HepG2 (cell line): ENCODE data around the gene R3HDM4. TPM values are rescaled to one million over a fixed set of nuclear protein-coding genes. Genes with fewer than 3 reads are reported as not detected.

Source experiments
- ATAD3A ChIP-seq: sonication (generic); formaldehyde crosslinking; IDR thresholded peaks from 2 replicates; pipeline ENCODE4 v1.4.0; 2020; ENCODE audit warnings: missing genetic modification reagents
- HOXA9 ChIP-seq: sonication (generic); formaldehyde crosslinking; IDR thresholded peaks from 2 replicates; pipeline ENCODE4 v1.8.1; 2022; ENCODE audit warnings: missing genetic modification reagents, mild to moderate bottlenecking, moderate library complexity, borderline replicate concordance
- PHF5A ChIP-seq: IDR thresholded peaks from one replicate; pipeline ENCODE4 v1.6.1; 2018; ENCODE audit warnings: low read depth, missing genetic modification reagents; ENCODE audit not compliant: unreplicated experiment
- RORA ChIP-seq: sonication (generic); formaldehyde crosslinking; IDR thresholded peaks from 2 replicates; pipeline ENCODE4 v1.5.0; 2020; ENCODE audit warnings: mild to moderate bottlenecking, missing genetic modification reagents, moderate library complexity
- ZFP90 ChIP-seq: sonication (generic); formaldehyde crosslinking; IDR thresholded peaks from 2 replicates; pipeline ENCODE4 v1.8.0; 2022; ENCODE audit warnings: missing genetic modification reagents, mild to moderate bottlenecking, inconsistent platforms, borderline replicate concordance
- ZNF577 ChIP-seq: sonication (generic); formaldehyde crosslinking; IDR thresholded peaks from 2 replicates; pipeline ENCODE4 v1.4.0; 2020; ENCODE audit warnings: mild to moderate bottlenecking, low read depth, missing genetic modification reagents, borderline replicate concordance
- polyA plus RNA-seq, 8 experiments: library from polyadenylated mRNA; depleted of rRNA in 3 of 8; stranded (reverse) in 7 of 8; unstranded in 1 of 8; fragments of >200 nt; fragmentation: Illumina TruSeq in 4 of 8; extraction: Trizol in 4 of 8; gene quantifications; 2 replicates each; pipeline versions ENCODE4 v1.2.1 to v1.2.3, GENCODE V29; 2011 to 2016; ENCODE audit warnings: low read depth in 4 of 8, missing spikeins in 1 of 8, mixed read lengths in 1 of 8; ENCODE audit not compliant: insufficient read depth in 1 of 8
- total RNA-seq, 5 experiments: library from RNA; depleted of rRNA; stranded (reverse); fragments of >200 nt; fragmentation: Illumina TruSeq; extraction: Trizol; gene quantifications; 2 replicates each; pipeline ENCODE4 v1.2.3, GENCODE V29; 2016; ENCODE audit warnings: low read depth in 1 of 5
- TF ChIP-seq, protein P1 (sequence below): sonication (generic); formaldehyde crosslinking; IDR thresholded peaks from 2 replicates; pipeline ENCODE4 v1.4.0; 2020; ENCODE audit warnings: missing genetic modification reagents, borderline replicate concordance
- TF ChIP-seq, protein P2 (sequence below): sonication (generic); formaldehyde crosslinking; IDR thresholded peaks from 2 replicates; pipeline ENCODE4 v1.5.1; 2020; ENCODE audit warnings: mild to moderate bottlenecking, missing genetic modification reagents
- TF ChIP-seq, protein P3 (sequence below): sonication (generic); formaldehyde crosslinking; IDR thresholded peaks from 2 replicates; pipeline ENCODE4 v1.4.0; 2020; ENCODE audit warnings: missing genetic modification reagents, borderline replicate concordance
- TF ChIP-seq, protein P4 (sequence below): sonication (generic); formaldehyde crosslinking; IDR thresholded peaks from 2 replicates; pipeline ENCODE4 v1.5.0; 2020; ENCODE audit warnings: mild to moderate bottlenecking, missing genetic modification reagents

R3HDM4 gene
- total and polyA plus RNA-seq, 2 of the 13 experiments (the other 11 are each of a cell fraction or from before 2014, with no cell fraction given): 26.2 to 26.9 TPM

DNA sequence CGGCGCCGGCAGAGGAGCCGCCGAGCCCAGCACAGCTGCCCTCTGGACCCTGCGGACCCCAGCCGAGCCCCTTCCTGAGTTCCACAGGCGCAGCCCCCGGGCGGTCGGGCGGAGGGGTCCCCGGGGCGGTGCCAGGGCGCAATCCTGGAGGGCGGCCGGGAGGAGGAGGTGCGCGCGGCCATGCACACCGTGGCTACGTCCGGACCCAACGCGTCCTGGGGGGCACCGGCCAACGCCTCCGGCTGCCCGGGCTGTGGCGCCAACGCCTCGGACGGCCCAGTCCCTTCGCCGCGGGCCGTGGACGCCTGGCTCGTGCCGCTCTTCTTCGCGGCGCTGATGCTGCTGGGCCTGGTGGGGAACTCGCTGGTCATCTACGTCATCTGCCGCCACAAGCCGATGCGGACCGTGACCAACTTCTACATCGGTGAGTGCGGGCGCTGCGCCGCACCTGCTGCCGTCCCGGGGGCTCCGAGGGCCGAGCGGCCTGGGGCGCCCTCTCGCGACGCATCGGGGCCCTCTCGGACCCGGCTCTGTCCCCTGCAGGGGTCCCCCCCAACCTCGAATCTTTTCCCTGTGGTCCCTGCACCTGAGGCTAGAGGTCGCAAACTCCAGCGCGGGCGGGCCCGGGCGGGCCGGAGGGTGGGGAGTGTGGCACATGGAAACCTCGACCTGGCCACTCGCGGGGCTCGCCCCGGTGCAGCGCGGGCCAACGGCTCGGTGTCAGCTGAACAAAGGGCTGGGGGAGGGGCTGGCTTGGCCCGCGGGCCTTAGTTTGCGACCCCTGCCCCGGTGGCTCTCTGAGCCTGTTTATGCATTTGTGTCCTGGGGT lies 4.5 kb upstream of the R3HDM4 start, which contains the start of gene KISS1R (continued):
- TF ChIP-seq, protein P1, sequence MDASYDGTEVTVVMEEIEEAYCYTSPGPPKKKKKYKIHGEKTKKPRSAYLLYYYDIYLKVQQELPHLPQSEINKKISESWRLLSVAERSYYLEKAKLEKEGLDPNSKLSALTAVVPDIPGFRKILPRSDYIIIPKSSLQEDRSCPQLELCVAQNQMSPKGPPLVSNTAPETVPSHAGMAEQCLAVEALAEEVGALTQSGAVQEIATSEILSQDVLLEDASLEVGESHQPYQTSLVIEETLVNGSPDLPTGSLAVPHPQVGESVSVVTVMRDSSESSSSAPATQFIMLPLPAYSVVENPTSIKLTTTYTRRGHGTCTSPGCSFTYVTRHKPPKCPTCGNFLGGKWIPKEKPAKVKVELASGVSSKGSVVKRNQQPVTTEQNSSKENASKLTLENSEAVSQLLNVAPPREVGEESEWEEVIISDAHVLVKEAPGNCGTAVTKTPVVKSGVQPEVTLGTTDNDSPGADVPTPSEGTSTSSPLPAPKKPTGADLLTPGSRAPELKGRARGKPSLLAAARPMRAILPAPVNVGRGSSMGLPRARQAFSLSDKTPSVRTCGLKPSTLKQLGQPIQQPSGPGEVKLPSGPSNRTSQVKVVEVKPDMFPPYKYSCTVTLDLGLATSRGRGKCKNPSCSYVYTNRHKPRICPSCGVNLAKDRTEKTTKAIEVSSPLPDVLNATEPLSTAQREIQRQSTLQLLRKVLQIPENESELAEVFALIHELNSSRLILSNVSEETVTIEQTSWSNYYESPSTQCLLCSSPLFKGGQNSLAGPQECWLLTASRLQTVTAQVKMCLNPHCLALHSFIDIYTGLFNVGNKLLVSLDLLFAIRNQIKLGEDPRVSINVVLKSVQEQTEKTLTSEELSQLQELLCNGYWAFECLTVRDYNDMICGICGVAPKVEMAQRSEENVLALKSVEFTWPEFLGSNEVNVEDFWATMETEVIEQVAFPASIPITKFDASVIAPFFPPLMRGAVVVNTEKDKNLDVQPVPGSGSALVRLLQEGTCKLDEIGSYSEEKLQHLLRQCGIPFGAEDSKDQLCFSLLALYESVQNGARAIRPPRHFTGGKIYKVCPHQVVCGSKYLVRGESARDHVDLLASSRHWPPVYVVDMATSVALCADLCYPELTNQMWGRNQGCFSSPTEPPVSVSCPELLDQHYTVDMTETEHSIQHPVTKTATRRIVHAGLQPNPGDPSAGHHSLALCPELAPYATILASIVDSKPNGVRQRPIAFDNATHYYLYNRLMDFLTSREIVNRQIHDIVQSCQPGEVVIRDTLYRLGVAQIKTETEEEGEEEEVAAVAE (CRISPR knock-in tag): peak; percentile 23; the same call in 1 of the 2 replicates
- TF ChIP-seq ZNF577 (CRISPR knock-in tag) (no peak), RORA (CRISPR knock-in tag) (no peak), PHF5A (CRISPR knock-in tag) (peak; percentile 77), ATAD3A (CRISPR knock-in tag) (no peak), HOXA9 (CRISPR knock-in tag) (no peak), ZFP90 (peak; percentile 46; the same call in 1 of the 2 replicates)
- TF ChIP-seq, protein P2, sequence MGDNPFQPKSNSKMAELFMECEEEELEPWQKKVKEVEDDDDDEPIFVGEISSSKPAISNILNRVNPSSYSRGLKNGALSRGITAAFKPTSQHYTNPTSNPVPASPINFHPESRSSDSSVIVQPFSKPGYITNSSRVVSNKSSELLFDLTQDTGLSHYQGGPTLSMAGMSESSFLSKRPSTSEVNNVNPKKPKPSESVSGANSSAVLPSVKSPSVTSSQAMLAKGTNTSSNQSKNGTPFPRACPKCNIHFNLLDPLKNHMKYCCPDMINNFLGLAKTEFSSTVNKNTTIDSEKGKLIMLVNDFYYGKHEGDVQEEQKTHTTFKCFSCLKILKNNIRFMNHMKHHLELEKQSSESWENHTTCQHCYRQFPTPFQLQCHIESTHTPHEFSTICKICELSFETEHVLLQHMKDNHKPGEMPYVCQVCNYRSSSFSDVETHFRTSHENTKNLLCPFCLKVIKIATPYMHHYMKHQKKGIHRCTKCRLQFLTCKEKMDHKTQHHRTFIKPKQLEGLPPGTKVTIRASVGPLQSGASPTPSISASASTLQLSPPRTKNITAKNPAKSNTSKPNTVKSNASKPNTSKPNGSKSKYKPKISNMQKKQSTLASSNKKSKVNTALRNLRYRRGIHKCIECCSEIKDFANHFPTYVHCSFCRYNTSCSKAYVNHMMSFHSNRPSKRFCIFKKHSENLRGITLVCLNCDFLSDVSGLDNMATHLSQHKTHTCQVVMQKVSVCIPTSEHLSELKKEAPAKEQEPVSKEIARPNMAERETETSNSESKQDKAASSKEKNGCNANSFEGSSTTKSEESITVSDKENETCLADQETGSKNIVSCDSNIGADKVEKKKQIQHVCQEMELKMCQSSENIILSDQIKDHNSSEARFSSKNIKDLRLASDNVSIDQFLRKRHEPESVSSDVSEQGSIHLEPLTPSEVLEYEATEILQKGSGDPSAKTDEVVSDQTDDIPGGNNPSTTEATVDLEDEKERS (CRISPR knock-in tag): no peak
- TF ChIP-seq, protein P3, sequence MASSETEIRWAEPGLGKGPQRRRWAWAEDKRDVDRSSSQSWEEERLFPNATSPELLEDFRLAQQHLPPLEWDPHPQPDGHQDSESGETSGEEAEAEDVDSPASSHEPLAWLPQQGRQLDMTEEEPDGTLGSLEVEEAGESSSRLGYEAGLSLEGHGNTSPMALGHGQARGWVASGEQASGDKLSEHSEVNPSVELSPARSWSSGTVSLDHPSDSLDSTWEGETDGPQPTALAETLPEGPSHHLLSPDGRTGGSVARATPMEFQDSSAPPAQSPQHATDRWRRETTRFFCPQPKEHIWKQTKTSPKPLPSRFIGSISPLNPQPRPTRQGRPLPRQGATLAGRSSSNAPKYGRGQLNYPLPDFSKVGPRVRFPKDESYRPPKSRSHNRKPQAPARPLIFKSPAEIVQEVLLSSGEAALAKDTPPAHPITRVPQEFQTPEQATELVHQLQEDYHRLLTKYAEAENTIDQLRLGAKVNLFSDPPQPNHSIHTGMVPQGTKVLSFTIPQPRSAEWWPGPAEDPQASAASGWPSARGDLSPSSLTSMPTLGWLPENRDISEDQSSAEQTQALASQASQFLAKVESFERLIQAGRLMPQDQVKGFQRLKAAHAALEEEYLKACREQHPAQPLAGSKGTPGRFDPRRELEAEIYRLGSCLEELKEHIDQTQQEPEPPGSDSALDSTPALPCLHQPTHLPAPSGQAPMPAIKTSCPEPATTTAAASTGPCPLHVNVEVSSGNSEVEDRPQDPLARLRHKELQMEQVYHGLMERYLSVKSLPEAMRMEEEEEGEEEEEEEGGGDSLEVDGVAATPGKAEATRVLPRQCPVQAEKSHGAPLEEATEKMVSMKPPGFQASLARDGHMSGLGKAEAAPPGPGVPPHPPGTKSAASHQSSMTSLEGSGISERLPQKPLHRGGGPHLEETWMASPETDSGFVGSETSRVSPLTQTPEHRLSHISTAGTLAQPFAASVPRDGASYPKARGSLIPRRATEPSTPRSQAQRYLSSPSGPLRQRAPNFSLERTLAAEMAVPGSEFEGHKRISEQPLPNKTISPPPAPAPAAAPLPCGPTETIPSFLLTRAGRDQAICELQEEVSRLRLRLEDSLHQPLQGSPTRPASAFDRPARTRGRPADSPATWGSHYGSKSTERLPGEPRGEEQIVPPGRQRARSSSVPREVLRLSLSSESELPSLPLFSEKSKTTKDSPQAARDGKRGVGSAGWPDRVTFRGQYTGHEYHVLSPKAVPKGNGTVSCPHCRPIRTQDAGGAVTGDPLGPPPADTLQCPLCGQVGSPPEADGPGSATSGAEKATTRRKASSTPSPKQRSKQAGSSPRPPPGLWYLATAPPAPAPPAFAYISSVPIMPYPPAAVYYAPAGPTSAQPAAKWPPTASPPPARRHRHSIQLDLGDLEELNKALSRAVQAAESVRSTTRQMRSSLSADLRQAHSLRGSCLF (CRISPR knock-in tag): no peak
- TF ChIP-seq, protein P4, sequence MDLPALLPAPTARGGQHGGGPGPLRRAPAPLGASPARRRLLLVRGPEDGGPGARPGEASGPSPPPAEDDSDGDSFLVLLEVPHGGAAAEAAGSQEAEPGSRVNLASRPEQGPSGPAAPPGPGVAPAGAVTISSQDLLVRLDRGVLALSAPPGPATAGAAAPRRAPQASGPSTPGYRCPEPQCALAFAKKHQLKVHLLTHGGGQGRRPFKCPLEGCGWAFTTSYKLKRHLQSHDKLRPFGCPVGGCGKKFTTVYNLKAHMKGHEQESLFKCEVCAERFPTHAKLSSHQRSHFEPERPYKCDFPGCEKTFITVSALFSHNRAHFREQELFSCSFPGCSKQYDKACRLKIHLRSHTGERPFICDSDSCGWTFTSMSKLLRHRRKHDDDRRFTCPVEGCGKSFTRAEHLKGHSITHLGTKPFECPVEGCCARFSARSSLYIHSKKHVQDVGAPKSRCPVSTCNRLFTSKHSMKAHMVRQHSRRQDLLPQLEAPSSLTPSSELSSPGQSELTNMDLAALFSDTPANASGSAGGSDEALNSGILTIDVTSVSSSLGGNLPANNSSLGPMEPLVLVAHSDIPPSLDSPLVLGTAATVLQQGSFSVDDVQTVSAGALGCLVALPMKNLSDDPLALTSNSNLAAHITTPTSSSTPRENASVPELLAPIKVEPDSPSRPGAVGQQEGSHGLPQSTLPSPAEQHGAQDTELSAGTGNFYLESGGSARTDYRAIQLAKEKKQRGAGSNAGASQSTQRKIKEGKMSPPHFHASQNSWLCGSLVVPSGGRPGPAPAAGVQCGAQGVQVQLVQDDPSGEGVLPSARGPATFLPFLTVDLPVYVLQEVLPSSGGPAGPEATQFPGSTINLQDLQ (CRISPR knock-in tag): 0 out of 2 replicates have a peak, but pooled peaks have one; percentile 85
